DMS53 (cell line): ENCODE data around the gene LIMK2.
"Not testable (repeated sequence)": the region's sequence is repeated elsewhere in the genome, so short reads cannot be mapped to it uniquely, and the experiment has no call there.

ENCODE experiments used
- DNase-seq: peaks from one replicate; lab custom pipeline; 2025; lab: John Stamatoyannopoulos, UW

Gene LIMK2

GRCh38 chr22:31290494-31291471 lies 78.7 kb downstream of the LIMK2 start:
- DNase-seq: peak; percentile 92

- DNase-seq: peak; percentile 26
Observed at GRCh38 chr22:31291481-31292235, 79.6 kb downstream of the LIMK2 start.

GRCh38 chr22:31292236-31292989 lies 80.3 kb downstream of the LIMK2 start, which contains the start of gene PIK3IP1:
Gene PIK3IP1 (minus strand): TSS chr22:31292488. CDS start chr22:31292344, 144 bp downstream.
- peak; percentile 84 for DNase-seq

- no peak for DNase-seq
Observed at GRCh38 chr22:31295360-31295759, 83.3 kb downstream of the LIMK2 start.

- no peak for DNase-seq
Observed at GRCh38 chr22:31295831-31296657, 83.9 kb downstream of the LIMK2 start.

- no peak for DNase-seq
Observed at GRCh38 chr22:31300896-31301295, 88.8 kb downstream of the LIMK2 start.

- no peak for DNase-seq
Observed at GRCh38 chr22:31302006-31302405, 89.9 kb downstream of the LIMK2 start.

- no peak for DNase-seq
Observed at GRCh38 chr22:31302537-31302936, 90.4 kb downstream of the LIMK2 start.

- no peak for DNase-seq
Observed at GRCh38 chr22:31305194-31305593, 93.1 kb downstream of the LIMK2 start.

GRCh38 chr22:31308181-31308580 lies 96.1 kb downstream of the LIMK2 start:
- DNase-seq: no peak

- DNase-seq: peak; percentile 81
Observed at GRCh38 chr22:31313366-31314147, 101.5 kb downstream of the LIMK2 start.

- not testable (repeated sequence) for DNase-seq
Observed at GRCh38 chr22:31314220-31314619, 102.1 kb downstream of the LIMK2 start.

- DNase-seq: no peak
Observed at GRCh38 chr22:31321421-31321820, 109.3 kb downstream of the LIMK2 start.

GRCh38 chr22:31323578-31324550 lies 111.8 kb downstream of the LIMK2 start:
- no peak for DNase-seq

GRCh38 chr22:31326877-31327276 lies 114.8 kb downstream of the LIMK2 start:
- DNase-seq: no peak

- no peak for DNase-seq
Observed at GRCh38 chr22:31327806-31328543, 115.9 kb downstream of the LIMK2 start.

GRCh38 chr22:31328544-31328960 lies 116.5 kb downstream of the LIMK2 start:
- no peak for DNase-seq

GRCh38 chr22:31329029-31329428 lies 116.9 kb downstream of the LIMK2 start:
- DNase-seq: no peak
